CD14-positive monocyte (primary cell): ENCODE measurements around the gene SLC17A5. TPM values are rescaled to one million over a fixed set of nuclear protein-coding genes. Genes with fewer than 3 reads are reported as not detected.

Experiments
- DNase-seq, 3 donors: peaks; one replicate each; pipeline ENCODE4 v3.0.0-alpha.2; 2011 to 2022
- H2AFZ ChIP-seq: 2 replicates; pipeline ENCODE4 v1.6.0; 2012; ENCODE audit warnings: mild to moderate bottlenecking, low read depth, low read length, inconsistent platforms; ENCODE audit not compliant: insufficient read depth, poor library complexity, severe bottlenecking
- H3K27ac ChIP-seq, 2 donors: 1 replicate in 1 of 2; 2 replicates in 1 of 2; pipeline ENCODE4 v1.5.1; 2012 to 2013; ENCODE audit warnings: low read length in 2 of 2, control low read depth in 1 of 2, inconsistent platforms in 1 of 2, low read depth in 1 of 2, mild to moderate bottlenecking in 1 of 2
- H3K27me3 ChIP-seq, 2 donors: one replicate each; pipeline versions ENCODE4 v1.6.0 to v1.6.1; 2011 to 2013; ENCODE audit warnings: low read length in 2 of 2; ENCODE audit not compliant: control insufficient read depth in 2 of 2, insufficient read depth in 2 of 2
- H3K36me3 ChIP-seq, 2 donors: replicated peaks in 1 of 2; 1 replicate in 1 of 2; 2 replicates in 1 of 2; pipeline versions ENCODE4 v1.5.1 to v1.6.1; 2012 to 2013; ENCODE audit warnings: low read length in 2 of 2, control low read depth in 1 of 2, inconsistent platforms in 1 of 2, mild to moderate bottlenecking in 1 of 2; ENCODE audit not compliant: insufficient read depth in 2 of 2, control insufficient read depth in 1 of 2
- H3K4me1 ChIP-seq, 2 donors: 1 replicate in 1 of 2; 2 replicates in 1 of 2; pipeline versions ENCODE4 v1.5.1 to v1.6.1; 2012 to 2013; ENCODE audit warnings: low read length in 2 of 2, control low read depth in 1 of 2, inconsistent platforms in 1 of 2, mild to moderate bottlenecking in 1 of 2, moderate library complexity in 1 of 2; ENCODE audit not compliant: insufficient read depth in 2 of 2, control insufficient read depth in 1 of 2
- H3K4me2 ChIP-seq: replicated peaks from 2 replicates; pipeline ENCODE3; 2012; ENCODE audit warnings: low read length, moderate library complexity, mild to moderate bottlenecking; ENCODE audit not compliant: poor library complexity, severe bottlenecking; ENCODE audit errors: extremely low read depth
- H3K4me3 ChIP-seq, 3 experiments: fragments of 200-600 bp in 1 of 3; sonication (generic) in 1 of 3; replicated peaks in 1 of 3; 1 replicate in 2 of 3; 2 replicates in 1 of 3; pipeline ENCODE4 v1.5.1; 2011 to 2013; ENCODE audit warnings: low read length in 3 of 3, mild to moderate bottlenecking in 3 of 3, control low read depth in 2 of 3, low read depth in 2 of 3, inconsistent platforms in 1 of 3, moderate library complexity in 1 of 3
- H3K79me2 ChIP-seq: 2 replicates; pipeline ENCODE4 v1.6.0; 2012; ENCODE audit warnings: mild to moderate bottlenecking, control low read depth, inconsistent platforms, low read length, moderate library complexity; ENCODE audit not compliant: insufficient read depth
- H3K9ac ChIP-seq: 2 replicates; pipeline ENCODE4 v1.6.0; 2017; ENCODE audit warnings: low read length, mild to moderate bottlenecking; ENCODE audit not compliant: insufficient read depth, poor library complexity, severe bottlenecking
- H3K9me3 ChIP-seq, 2 donors: replicated peaks in 1 of 2; 1 replicate in 1 of 2; 2 replicates in 1 of 2; pipeline versions ENCODE4 v1.5.1 to v1.6.1; 2012 to 2013; ENCODE audit warnings: low read length in 2 of 2, control low read depth in 1 of 2; ENCODE audit not compliant: control insufficient read depth in 1 of 2, insufficient read depth in 1 of 2
- H4K20me1 ChIP-seq: 2 replicates; pipeline ENCODE4 v1.6.0; 2012; ENCODE audit warnings: mild to moderate bottlenecking, low read length, control low read depth, moderate library complexity; ENCODE audit not compliant: insufficient read depth
- H3K27ac Mint-ChIP-seq, 7 donors: one replicate each; pipeline ENCODE4 v1.8.0; 2020; ENCODE audit warnings: mild to moderate bottlenecking in 7 of 7, mixed read lengths in 7 of 7, moderate library complexity in 6 of 7, inconsistent platforms in 2 of 7
- H3K27me3 Mint-ChIP-seq, 3 donors: one replicate each; pipeline ENCODE4 v1.8.0; 2021 to 2022; ENCODE audit warnings: low read depth in 3 of 3, mild to moderate bottlenecking in 3 of 3, mixed read lengths in 3 of 3, moderate library complexity in 3 of 3, inconsistent platforms in 1 of 3
- H3K36me3 Mint-ChIP-seq, 2 donors: one replicate each; pipeline ENCODE4 v1.8.0; 2020; ENCODE audit warnings: mixed read lengths in 2 of 2, inconsistent platforms in 1 of 2, mild to moderate bottlenecking in 1 of 2
- H3K4me1 Mint-ChIP-seq: one replicate; pipeline ENCODE4 v1.8.0; 2020; ENCODE audit warnings: mild to moderate bottlenecking, mixed read lengths
- H3K4me3 Mint-ChIP-seq, 2 donors: one replicate each; pipeline ENCODE4 v1.8.0; 2020; ENCODE audit warnings: mild to moderate bottlenecking in 2 of 2, mixed read lengths in 2 of 2, moderate library complexity in 1 of 2
- H3K9me3 Mint-ChIP-seq, 7 donors: one replicate each; pipeline ENCODE4 v1.8.0; 2020 to 2022; ENCODE audit warnings: mixed read lengths in 7 of 7, mild to moderate bottlenecking in 6 of 7, moderate library complexity in 6 of 7, inconsistent platforms in 2 of 7
- WGBS: methylation state at CpG from one replicate; pipeline ENCODE4 v1.1.5; 2013; ENCODE audit warnings: missing lambda C conversion rate; ENCODE audit not compliant: insufficient coverage; 5-methylcytosine and 5-hydroxymethylcytosine counted together
- intact Hi-C, 2 donors: fragments of 100-400 bp; cut with micrococcal nuclease; formaldehyde crosslinking; loops; one replicate each; pipeline versions ENCODE4 v1.15.0 to v1.15.1; 2023
- polyA plus RNA-seq, 3 donors: library from polyadenylated mRNA; depleted of rRNA in 1 of 3; unstranded in 2 of 3; stranded (reverse) in 1 of 3; fragments of 300-500 nt in 2 of 3; fragments of >200 nt in 1 of 3; fragmentation: Illumina TruSeq in 2 of 3; gene quantifications; 1 replicate in 2 of 3; 2 replicates in 1 of 3; pipeline ENCODE4 v1.2.3, GENCODE V29; 2012 to 2021
- TF ChIP-seq, protein P1 (sequence below): fragments of 200-600 bp; IDR thresholded peaks from one replicate; pipeline ENCODE4 v1.8.0; 2022; ENCODE audit warnings: antibody characterized with exemption, mild to moderate bottlenecking

SLC17A5 gene
- polyA plus RNA-seq, 3 donors = 5.3 to 11.6 (median 9.4) TPM

GRCh38 chr6:73642530-73642929, 11.3 kb downstream of the SLC17A5 start:
- Histone ChIP-seq H3K27ac (no peak overlapping the region), H4K20me1 (no peaks in the 10 kb centered on the region), H3K27me3 (no peaks in the 10 kb centered on the region), H3K79me2 (peaks cover 4% of the 10 kb centered on the region), H3K9ac (no peak overlapping the region), H3K4me3 (no peak overlapping the region), H2AFZ (no peak overlapping the region), H3K9me3 (no peaks in the 10 kb centered on the region), H3K4me2 (no peak overlapping the region), H3K36me3 (peaks cover 39 to 56% of the 10 kb centered on the region in 2 donors), H3K4me1 (peaks cover 7 to 15% of the 10 kb centered on the region in 2 donors)
- no CpG with 5 or more reads among the region's 2 CpGs for WGBS
- intact Hi-C loops = no loop called here
- Mint-ChIP-seq H3K27me3 (no peaks in the 10 kb centered on the region), H3K4me3 (no peak overlapping the region), H3K4me1 (peaks cover 18% of the 10 kb centered on the region), H3K27ac (peak overlapping the region in 1 of 7 donors; percentile 40), H3K9me3 (no peaks in the 10 kb centered on the region), H3K36me3 (peaks cover 46% of the 10 kb centered on the region in 2 donors)
- TF ChIP-seq, protein P1, sequence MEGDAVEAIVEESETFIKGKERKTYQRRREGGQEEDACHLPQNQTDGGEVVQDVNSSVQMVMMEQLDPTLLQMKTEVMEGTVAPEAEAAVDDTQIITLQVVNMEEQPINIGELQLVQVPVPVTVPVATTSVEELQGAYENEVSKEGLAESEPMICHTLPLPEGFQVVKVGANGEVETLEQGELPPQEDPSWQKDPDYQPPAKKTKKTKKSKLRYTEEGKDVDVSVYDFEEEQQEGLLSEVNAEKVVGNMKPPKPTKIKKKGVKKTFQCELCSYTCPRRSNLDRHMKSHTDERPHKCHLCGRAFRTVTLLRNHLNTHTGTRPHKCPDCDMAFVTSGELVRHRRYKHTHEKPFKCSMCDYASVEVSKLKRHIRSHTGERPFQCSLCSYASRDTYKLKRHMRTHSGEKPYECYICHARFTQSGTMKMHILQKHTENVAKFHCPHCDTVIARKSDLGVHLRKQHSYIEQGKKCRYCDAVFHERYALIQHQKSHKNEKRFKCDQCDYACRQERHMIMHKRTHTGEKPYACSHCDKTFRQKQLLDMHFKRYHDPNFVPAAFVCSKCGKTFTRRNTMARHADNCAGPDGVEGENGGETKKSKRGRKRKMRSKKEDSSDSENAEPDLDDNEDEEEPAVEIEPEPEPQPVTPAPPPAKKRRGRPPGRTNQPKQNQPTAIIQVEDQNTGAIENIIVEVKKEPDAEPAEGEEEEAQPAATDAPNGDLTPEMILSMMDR = no peak
- DNase-seq = no peak

DNA sequence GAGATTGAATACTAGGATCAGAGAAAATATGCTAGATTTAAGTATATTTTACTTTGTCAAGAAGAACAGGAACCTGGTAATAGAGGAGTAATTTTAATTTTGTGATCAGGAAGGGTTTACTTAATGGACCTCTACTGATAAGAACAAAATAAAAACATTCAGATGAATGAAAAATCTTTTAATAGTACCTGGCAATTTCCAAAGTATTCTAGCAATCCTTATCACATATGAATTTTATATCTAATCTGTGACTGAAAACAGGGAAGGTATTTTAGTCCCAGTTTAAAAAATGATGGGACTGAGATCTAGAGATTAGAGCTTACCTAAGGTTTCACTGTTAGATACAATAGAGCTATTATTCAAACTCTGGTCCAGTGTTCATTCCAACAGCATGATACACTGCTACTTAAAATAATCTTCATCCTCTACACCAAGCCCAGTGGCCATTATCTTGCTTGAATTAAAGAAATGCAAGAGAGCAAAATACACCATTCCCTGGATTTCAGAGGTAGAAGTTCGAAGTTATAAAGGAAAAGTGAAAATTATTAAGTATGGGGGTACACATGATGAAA, 13.5 kb downstream of the SLC17A5 start:
- no peak overlapping the region for H3K27ac ChIP-seq
- intact Hi-C loops = no loop called here
- Mint-ChIP-seq H3K36me3 (peaks cover 58 to 60% of the 10 kb centered on the region in 2 donors), H3K27ac (no peak overlapping the region), H3K4me3 (no peak overlapping the region), H3K9me3 (no peaks in the 10 kb centered on the region), H3K27me3 (no peaks in the 10 kb centered on the region), H3K4me1 (peaks cover 11% of the 10 kb centered on the region)
- peaks cover 58 to 70% of the 10 kb centered on the region in 2 donors for H3K36me3 ChIP-seq
- no CpG with 5 or more reads among the region's 1 CpG for WGBS
- no peak overlapping the region for H2AFZ ChIP-seq
- no peaks in the 10 kb centered on the region for H3K27me3 ChIP-seq
- H3K4me2 ChIP-seq = no peak overlapping the region
- H3K4me1 ChIP-seq = peaks cover 5 to 7% of the 10 kb centered on the region in 2 donors
- H3K4me3 ChIP-seq = no peak overlapping the region
- no peak overlapping the region for H3K9ac ChIP-seq
- TF ChIP-seq, protein P1 = no peak
- no peak for DNase-seq
- H4K20me1 ChIP-seq = no peaks in the 10 kb centered on the region
- no peaks in the 10 kb centered on the region for H3K79me2 ChIP-seq
- H3K9me3 ChIP-seq = no peaks in the 10 kb centered on the region
